ENCODE measurements around the gene CELF6.

Gene CELF6

GRCh38 chr15:72272997-72273352 is 47.0 kb downstream of the CELF6 start:
- in situ Hi-C loops (cut with MboI; ENCODE audit: low sequenced_read_pairs): no loop called here

GRCh38 chr15:72272213-72272996 is 47.6 kb downstream of the CELF6 start, which contains the start of gene PARP6:
PARP6 (minus strand) TSS chr15:72272554; CDS start chr15:72267477, 5,077 bp downstream.
- in situ Hi-C loops (cut with MboI; ENCODE audit: low sequenced_read_pairs): no loop called here

DNA sequence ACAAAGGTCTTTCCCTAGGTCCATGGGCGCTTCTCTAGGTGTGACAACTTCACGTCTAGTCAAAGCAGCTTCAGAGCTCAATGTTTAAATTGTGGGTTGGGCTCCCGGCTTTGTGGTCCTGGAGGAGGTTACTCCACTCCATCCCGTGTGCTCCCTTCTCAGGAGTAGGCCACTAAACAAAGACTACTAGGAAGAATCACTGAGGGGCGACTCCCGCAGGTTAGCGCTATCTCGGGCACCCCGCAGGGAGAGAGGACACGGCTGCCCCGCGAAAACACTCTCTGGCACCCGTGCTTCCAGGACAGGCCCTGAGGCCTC is 48.1 kb downstream of the CELF6 start:
- in situ Hi-C loops (cut with MboI; ENCODE audit: low sequenced_read_pairs): no loop called here

GRCh38 chr15:72271221-72271620 is 48.7 kb downstream of the CELF6 start:
- in situ Hi-C loops (cut with MboI; ENCODE audit: low sequenced_read_pairs): no loop called here

DNA sequence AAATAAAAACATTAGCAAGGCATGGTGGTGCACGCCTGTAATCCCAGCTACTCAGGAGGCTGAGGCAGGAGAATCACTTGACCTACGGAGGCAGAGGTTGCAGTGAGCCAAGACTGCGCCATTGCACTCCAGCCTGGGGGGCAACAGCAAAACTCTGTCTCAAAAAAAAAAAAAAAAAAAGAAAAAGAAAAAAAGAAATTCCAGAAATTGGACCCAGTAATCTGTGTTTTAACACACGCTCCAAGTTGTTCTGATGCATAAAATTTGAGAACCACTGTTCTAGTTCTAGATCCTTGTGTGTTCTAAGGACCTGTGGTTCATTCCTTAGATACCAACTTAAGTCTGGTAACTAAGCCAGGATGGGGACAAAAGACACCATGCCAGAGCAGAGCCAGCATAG is 50.2 kb downstream of the CELF6 start:
- in situ Hi-C loops (cut with MboI; ENCODE audit: low sequenced_read_pairs): no loop called here

GRCh38 chr15:72265031-72265430 is 54.9 kb downstream of the CELF6 start:
- in situ Hi-C loops (cut with MboI; ENCODE audit: low sequenced_read_pairs): no loop called here

- in situ Hi-C loops (cut with MboI; ENCODE audit: low sequenced_read_pairs): no loop called here
Measured at GRCh38 chr15:72252663-72253299, 67.2 kb downstream of the CELF6 start.

- in situ Hi-C loops (cut with MboI; ENCODE audit: low sequenced_read_pairs): no loop called here
Measured at GRCh38 chr15:72249142-72249810, 70.7 kb downstream of the CELF6 start.

DNA sequence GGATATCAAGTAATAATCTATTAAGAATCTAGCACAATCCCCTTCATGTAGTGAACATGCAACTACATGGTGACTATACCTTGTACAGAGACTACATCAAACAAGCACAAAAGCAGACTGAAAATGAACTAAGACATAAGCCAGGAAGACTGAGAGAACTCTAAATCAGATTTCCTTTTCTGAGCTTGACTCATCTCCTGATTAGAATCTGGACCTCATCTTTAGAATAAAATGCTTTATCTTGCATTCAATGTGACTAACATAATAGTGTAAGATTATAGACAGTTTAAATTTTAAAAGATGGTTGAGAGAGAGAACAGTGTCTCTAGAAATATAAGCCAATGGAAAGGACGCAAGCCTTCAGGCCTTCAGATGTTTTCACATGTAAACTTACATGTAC is 71.4 kb downstream of the CELF6 start:
- in situ Hi-C loops (cut with MboI; ENCODE audit: low sequenced_read_pairs): no loop called here

- in situ Hi-C loops (cut with MboI; ENCODE audit: low sequenced_read_pairs): no loop called here
Measured at GRCh38 chr15:72242775-72243370, 77.1 kb downstream of the CELF6 start.

- in situ Hi-C loops (cut with MboI; ENCODE audit: low sequenced_read_pairs): no loop called here
Measured at GRCh38 chr15:72239652-72240051, 80.3 kb downstream of the CELF6 start.

DNA sequence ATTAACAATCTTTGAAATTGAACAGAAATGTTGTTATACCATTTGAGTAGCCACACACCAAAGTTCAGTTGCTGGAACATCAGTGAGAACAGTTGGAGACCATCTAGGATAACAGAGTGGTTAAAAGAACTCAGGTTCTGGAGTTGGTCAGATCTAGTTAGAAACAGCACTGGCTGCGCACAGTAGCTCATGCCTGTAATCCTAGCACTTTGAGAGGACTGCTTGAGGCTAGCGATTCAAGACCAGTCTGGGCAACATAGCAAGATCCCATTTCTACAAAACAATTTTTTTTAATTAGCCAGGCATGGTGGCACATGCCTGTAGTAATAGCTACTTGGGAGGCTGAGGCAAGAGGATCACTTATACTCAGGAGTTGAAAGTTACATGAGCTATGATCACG is 81.4 kb downstream of the CELF6 start:
- in situ Hi-C loops (cut with MboI; ENCODE audit: low sequenced_read_pairs): no loop called here

DNA sequence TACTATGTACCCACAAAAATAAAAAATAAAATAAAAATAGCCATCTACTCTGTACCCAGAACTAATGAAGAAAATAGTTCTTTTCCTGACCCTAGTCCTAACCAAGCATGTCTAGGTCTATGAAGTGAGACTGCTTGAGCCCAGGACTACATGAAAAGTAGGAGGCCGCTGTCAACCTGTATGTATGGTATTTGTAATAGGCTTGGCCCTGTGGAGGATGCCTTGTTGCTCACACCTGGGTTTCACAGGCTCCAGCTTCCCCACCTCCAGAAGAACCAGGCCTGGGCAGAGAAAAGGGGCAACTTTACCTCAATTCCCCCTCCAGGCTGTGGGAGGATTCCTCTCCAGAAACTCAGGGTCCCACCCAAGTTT is 82.1 kb downstream of the CELF6 start:
- in situ Hi-C loops (cut with MboI; ENCODE audit: low sequenced_read_pairs): no loop called here

DNA sequence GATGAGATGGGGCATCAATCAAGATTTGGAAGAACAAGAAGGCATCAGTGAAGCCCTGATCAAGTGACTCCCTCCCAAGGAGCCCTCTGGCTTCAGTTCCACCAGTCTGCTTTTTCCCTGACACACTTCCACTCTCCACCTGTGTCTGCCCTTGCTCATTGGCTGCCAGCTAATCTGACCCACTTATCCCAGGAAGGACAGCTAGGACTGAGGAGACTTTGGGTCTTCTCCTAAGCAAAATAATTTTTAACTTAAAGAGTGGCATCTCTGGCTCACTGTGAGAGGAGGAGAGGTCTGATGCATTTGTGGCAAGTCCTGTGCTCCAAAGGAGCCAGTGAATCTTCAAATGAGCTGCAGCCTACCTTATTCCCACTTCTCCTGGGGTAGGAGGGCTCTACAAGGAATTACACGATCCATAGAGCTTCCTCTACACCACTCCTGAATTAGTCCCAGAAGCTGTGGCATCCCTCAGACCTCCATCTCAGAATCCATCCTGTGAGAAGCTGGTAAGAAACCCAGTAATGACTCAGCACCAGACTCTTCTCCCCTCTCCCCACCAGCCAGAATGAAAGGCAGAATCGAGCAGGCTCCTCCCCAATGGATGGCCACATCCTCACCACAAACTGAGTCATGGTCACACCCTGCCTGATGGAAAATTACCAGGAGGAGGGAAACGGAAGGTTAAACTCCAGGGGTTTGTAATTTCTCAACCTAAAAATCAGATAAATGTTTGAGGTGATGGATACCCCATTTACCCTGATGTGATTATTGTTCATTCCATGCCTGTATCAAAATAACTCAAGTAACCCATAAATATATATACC is 82.7 kb downstream of the CELF6 start:
- in situ Hi-C loops (cut with MboI; ENCODE audit: low sequenced_read_pairs): no loop called here

DNA sequence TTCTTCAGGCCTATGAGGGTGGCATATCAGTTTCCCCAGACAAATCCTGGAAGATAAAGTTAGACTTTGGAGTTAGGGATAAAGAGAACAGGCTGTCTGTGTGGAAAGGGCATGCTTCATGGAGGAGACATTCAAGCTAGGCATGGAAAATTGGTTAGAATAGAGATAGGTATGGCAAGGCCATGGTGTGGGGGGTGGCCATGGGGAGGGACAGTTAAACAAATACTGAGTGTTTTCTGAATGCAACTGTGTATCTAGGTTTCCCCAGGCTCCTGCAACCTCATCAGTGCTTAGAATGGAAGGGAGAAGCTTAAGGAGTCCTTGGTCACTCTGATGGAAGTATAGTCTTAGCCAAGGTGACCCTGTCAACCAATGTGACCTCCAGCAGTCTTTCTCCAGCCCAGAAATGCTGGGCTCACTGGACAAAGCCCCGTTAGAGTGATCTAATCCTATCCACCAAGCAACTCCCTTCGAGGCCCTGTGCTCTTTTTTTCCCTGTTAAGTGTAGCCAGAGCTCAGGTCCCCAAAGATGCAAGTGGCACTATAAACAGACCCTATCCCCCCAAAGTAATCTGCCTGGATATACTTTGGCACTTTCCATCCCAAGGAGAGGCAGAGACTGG is 83.5 kb downstream of the CELF6 start:
- in situ Hi-C loops (cut with MboI; ENCODE audit: low sequenced_read_pairs): no loop called here

GRCh38 chr15:72235298-72235697 is 84.7 kb downstream of the CELF6 start:
- in situ Hi-C loops (cut with MboI; ENCODE audit: low sequenced_read_pairs): no loop called here
